Heart right ventricle (tissue), 16 donors: Measurements from ENCODE around the gene ARRDC1. TPM values are rescaled to one million over a fixed set of nuclear protein-coding genes. Genes with fewer than 3 reads are reported as not detected.

Source experiments
- ATAC-seq, 8 donors: fragments of 200-7000 bp; cut with Tn5 transposase; one replicate each; pipeline ENCODE4 v1.9.1; 2020; ENCODE audit warnings: mild to moderate bottlenecking in 8 of 8, moderate library complexity in 8 of 8, moderate number of reproducible peaks in 1 of 8
- DNase-seq, 2 donors: peaks; one replicate each; pipeline ENCODE4 v3.0.0-alpha.2; 2020
- H3K27ac ChIP-seq, 10 donors: fragments of 200-600 bp; sonication (generic) in 2 of 10; one replicate each; pipeline versions ENCODE4 v1.5.0 to v1.8.0; 2020 to 2022; ENCODE audit warnings: mild to moderate bottlenecking in 3 of 10
- H3K27me3 ChIP-seq, 7 donors: fragments of 200-600 bp; one replicate each; pipeline ENCODE4 v1.8.0; 2021 to 2022; ENCODE audit warnings: mild to moderate bottlenecking in 2 of 7
- H3K36me3 ChIP-seq, 9 donors: fragments of 200-600 bp; sonication (generic) in 1 of 9; one replicate each; pipeline versions ENCODE4 v1.5.0 to v1.8.0; 2020 to 2022; ENCODE audit warnings: mild to moderate bottlenecking in 2 of 9
- H3K4me1 ChIP-seq, 9 donors: fragments of 200-600 bp; sonication (generic) in 1 of 9; one replicate each; pipeline versions ENCODE4 v1.5.0 to v1.8.0; 2020 to 2022; ENCODE audit warnings: mild to moderate bottlenecking in 4 of 9
- H3K4me3 ChIP-seq, 10 donors: fragments of 200-600 bp; sonication (generic) in 2 of 10; one replicate each; pipeline versions ENCODE4 v1.5.0 to v1.8.0; 2020 to 2022; ENCODE audit warnings: mild to moderate bottlenecking in 7 of 10, moderate library complexity in 2 of 10
- H3K9me3 ChIP-seq, 11 donors: fragments of 200-600 bp in 10 of 11; sonication (generic) in 2 of 11; one replicate each; pipeline versions ENCODE4 v1.5.0 to v1.8.0; 2013 to 2022; ENCODE audit warnings: mild to moderate bottlenecking in 2 of 11, control low read depth in 1 of 11, moderate library complexity in 1 of 11
- WGBS, 2 donors: extraction: QIAGEN DNeasy Blood & Tissue Kit; methylation state at CpG; one replicate each; pipeline ENCODE4 v1.1.7; 2013; ENCODE audit warnings: inconsistent platforms in 1 of 2; 5-methylcytosine and 5-hydroxymethylcytosine counted together
- intact Hi-C, 10 donors: fragments of 100-400 bp; cut with DNase I; formaldehyde crosslinking; loops; one replicate each; pipeline versions ENCODE4 v1.11.1 to v1.14.2; 2022
- polyA plus RNA-seq, 2 donors: library from polyadenylated mRNA; stranded (reverse); fragments of 200-250 nt; gene quantifications; one replicate each; pipeline ENCODE4 v1.2.3, GENCODE V29; 2013
- total RNA-seq, 10 donors: library from RNA; stranded (reverse); fragmentation: NEBNext Ultra II Directional in 3 of 10; extraction: Animal tissue kit (Norgen Biotek cat#: 25700) in 3 of 10; gene quantifications; one replicate each; pipeline versions ENCODE4 v1.2.1 to v1.2.4, GENCODE V29; 2021 to 2023
- TF ChIP-seq, protein P1 (sequence below), 9 donors: fragments of 200-600 bp; sonication (generic) in 2 of 9; IDR thresholded peaks; one replicate each; pipeline versions ENCODE4 v1.5.0 to v1.8.0; 2021 to 2022; ENCODE audit warnings: antibody characterized with exemption in 9 of 9, mild to moderate bottlenecking in 5 of 9, moderate library complexity in 1 of 9
- donor health status: Arrhythmogenic right ventricular cardiomyopathy.
- donor health status: ischemic (EF 13 %, LVEDD 7.1; RV severe dilation, severe dysfunction).
- donor health status: healthy with polysubstance abuse.
- donor health status: DM: no; HTN: yes; CAD: no.
- donor health status: DM: no; HTN: no; CAD: no.
- donor health status: ischemic (EF 25% LVEDD 6.9; RV normal size, moderate dysfunction).
- donor health status: ischemic (EF 25% LVEDD 5.7; RV mildly dilated, moderate dysfunction).
- donor health status: healthy.
- donor health status: DM: yes; HTN: yes; CAD: no.
- donor health status: Ischemic cardiomyopathy.
- donor health status: ischemic (EF 35%, LVEDD 5.7; RV mildly dilated, moderate dysfunction).
- donor health status: nonischemic (EF 11% LVEDD 7.7; RV severe dilation, severe dysfunction).
- donor health status: DM: yes; HTN: yes; CAD: no.
- donor health status: PGD.
- donor health status: ischemic (EF 29% LVEDD 5.4; RV normal size, mild dysfunction).
- donor health status: nonischemic (EF 23%, LVEDD 6.1; RV moderate dilation, normal function).

The ARRDC1 gene
- total and polyA plus RNA-seq, 12 donors, result 10.3 to 93.1 (median 15.2) TPM

DNA sequence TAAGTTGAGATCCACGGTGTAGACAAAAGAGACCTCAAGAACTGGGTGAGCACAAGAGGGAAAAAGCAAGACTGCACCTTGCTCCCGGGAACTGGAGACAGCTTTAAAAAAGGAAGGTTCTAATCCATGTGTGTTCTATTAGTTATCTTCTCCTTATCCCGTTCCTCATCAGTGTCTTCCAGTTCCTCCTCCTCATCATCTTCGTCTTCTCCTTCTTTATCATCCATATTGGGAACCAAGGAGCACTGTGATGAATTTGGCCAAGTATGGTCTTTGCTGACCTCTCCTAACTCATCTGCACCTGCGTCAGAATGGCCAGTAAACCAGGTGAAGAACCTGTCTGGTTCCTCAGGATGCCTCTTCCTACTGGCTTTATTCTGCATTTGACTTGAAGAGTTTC lies 35.4 kb downstream of the ARRDC1 start:
- WGBS, 2 donors, result 94 to 96% methylated on average over 5 of the region's 5 CpGs
- intact Hi-C loops, result no loop called here
- DNase-seq (no peak), ATAC-seq (no peak)
- Histone ChIP-seq H3K27me3 (no peaks in the 10 kb centered on the region), H3K27ac (no peak overlapping the region), H3K9me3 (no peaks in the 10 kb centered on the region), H3K4me1 (peaks cover 0 to 35% (median 12%) of the 10 kb centered on the region in 9 donors), H3K36me3 (peaks cover 0 to 32% (median 0%) of the 10 kb centered on the region in 9 donors), H3K4me3 (no peak overlapping the region)
- TF ChIP-seq, protein P1, sequence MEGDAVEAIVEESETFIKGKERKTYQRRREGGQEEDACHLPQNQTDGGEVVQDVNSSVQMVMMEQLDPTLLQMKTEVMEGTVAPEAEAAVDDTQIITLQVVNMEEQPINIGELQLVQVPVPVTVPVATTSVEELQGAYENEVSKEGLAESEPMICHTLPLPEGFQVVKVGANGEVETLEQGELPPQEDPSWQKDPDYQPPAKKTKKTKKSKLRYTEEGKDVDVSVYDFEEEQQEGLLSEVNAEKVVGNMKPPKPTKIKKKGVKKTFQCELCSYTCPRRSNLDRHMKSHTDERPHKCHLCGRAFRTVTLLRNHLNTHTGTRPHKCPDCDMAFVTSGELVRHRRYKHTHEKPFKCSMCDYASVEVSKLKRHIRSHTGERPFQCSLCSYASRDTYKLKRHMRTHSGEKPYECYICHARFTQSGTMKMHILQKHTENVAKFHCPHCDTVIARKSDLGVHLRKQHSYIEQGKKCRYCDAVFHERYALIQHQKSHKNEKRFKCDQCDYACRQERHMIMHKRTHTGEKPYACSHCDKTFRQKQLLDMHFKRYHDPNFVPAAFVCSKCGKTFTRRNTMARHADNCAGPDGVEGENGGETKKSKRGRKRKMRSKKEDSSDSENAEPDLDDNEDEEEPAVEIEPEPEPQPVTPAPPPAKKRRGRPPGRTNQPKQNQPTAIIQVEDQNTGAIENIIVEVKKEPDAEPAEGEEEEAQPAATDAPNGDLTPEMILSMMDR (IDR thresholded peaks at IDR 0.05), result no peak

- ATAC-seq, result no peak
- no peaks in the 10 kb centered on the region for H3K27me3 ChIP-seq
- 94 to 95% methylated on average over 10 of the region's 10 CpGs for WGBS, 2 donors
- no peak overlapping the region for H3K4me3 ChIP-seq
- H3K4me1 ChIP-seq, result peaks cover 0 to 42% (median 13%) of the 10 kb centered on the region in 9 donors
- no peak for DNase-seq
- H3K27ac ChIP-seq, result no peak overlapping the region
- H3K36me3 ChIP-seq, result peaks cover 0 to 42% (median 0%) of the 10 kb centered on the region in 9 donors
- intact Hi-C loops, result no loop called here
- TF ChIP-seq, protein P1 (IDR thresholded peaks at IDR 0.05), result no peak
- H3K9me3 ChIP-seq, result no peaks in the 10 kb centered on the region
Observed at GRCh38 chr9:137642118-137642601, 36.7 kb downstream of the ARRDC1 start.

DNA sequence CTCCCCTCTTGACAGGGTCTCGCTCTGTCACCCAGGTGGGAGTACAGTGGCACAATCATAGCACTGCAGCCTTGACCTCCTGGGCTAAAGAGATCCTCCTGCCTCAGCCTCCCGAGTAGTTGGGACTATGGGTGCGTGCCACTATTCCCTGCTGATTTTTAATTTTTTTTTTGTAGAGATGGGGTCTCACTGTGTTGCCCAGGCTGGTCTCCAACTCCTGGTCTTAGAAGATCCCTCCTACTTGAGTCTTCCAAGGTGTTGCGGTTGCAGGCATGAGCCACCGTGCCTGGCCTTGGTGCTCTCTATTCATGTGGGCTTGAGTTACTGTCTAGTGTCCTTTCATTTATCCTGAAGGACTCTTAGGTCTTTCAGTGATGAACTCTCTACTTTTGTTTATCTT lies 37.4 kb downstream of the ARRDC1 start:
- ATAC-seq, result no peak
- Histone ChIP-seq H3K9me3 (no peaks in the 10 kb centered on the region), H3K27me3 (no peaks in the 10 kb centered on the region), H3K4me3 (no peak overlapping the region), H3K27ac (no peak overlapping the region), H3K4me1 (peaks cover 0 to 42% (median 13%) of the 10 kb centered on the region in 9 donors), H3K36me3 (peaks cover 0 to 49% (median 0%) of the 10 kb centered on the region in 9 donors)
- DNase-seq, result no peak
- intact Hi-C loops, result no loop called here
- TF ChIP-seq, protein P1 (IDR thresholded peaks at IDR 0.05), result no peak
- 96% methylated on average over 5 of the region's 5 CpGs for WGBS, 2 donors

- ATAC-seq (no peak), DNase-seq (no peak)
- WGBS, 2 donors, result 94 to 95% methylated on average over 14 of the region's 14 CpGs
- Histone ChIP-seq H3K27ac (peak overlapping the region in 1 of 10 donors; percentile 10), H3K36me3 (peaks cover 0 to 53% (median 0%) of the 10 kb centered on the region in 9 donors), H3K4me3 (no peak overlapping the region), H3K9me3 (no peaks in the 10 kb centered on the region), H3K4me1 (peaks cover 0 to 36% (median 12%) of the 10 kb centered on the region in 9 donors), H3K27me3 (no peaks in the 10 kb centered on the region)
- intact Hi-C loops, result no loop called here
- TF ChIP-seq, protein P1 (IDR thresholded peaks at IDR 0.05), result no peak
Observed at GRCh38 chr9:137643921-137644320, 38.4 kb downstream of the ARRDC1 start.
